ENCODE measurements around the gene NR2C1. TPM values are rescaled to one million over a fixed set of nuclear protein-coding genes. Genes with fewer than 3 reads are reported as not detected.
A peak's percentile ranks its signal among the peaks of the same experiment; 100 is the strongest.

NR2C1 gene
- total and polyA plus RNA-seq, 9 of the 15 experiments (the other 6 are each of a cell fraction or from before 2014, with no cell fraction given) = 8.5 to 42.4 (median 35.6) TPM

GRCh38 chr12:95003213-95003920 is 70.1 kb downstream of the NR2C1 start, which contains the start of gene NDUFA12 (continued):
- TF ChIP-seq CHD7 (IDR thresholded peaks at IDR 0.05; ENCODE audit: low read depth, low read length) = no peak
- no peak for TF ChIP-seq NFYB (IDR thresholded peaks at IDR 0.05; ENCODE audit: extremely low read depth, insufficient read length)
- no peak for TF ChIP-seq GTF2A2 (tag; IDR thresholded peaks at IDR 0.05)
- 0 out of 2 replicates have a peak, but pooled peaks have one; percentile 30 for TF ChIP-seq KLF1 (tag; IDR thresholded peaks at IDR 0.05)
- TF ChIP-seq YY1 (IDR thresholded peaks at IDR 0.05; ENCODE audit: borderline replicate concordance in 1 of 3, control insufficient read depth in 1 of 3, extremely low read depth in 1 of 3, insufficient read depth in 3 of 3, insufficient read length in 1 of 3, insufficient replicate concordance in 2 of 3, low read depth in 1 of 3, low read length in 2 of 3) = peak; percentile 58 to 96 (median 90)
- TF ChIP-seq ETV1 (tag; conservative IDR thresholded peaks at IDR 0.05; ENCODE audit: low read depth) = peak; percentile 78
- no peak for TF ChIP-seq ZBTB5 (IDR thresholded peaks at IDR 0.05)
- TF ChIP-seq CBX1 (IDR thresholded peaks at IDR 0.05; ENCODE audit: low read depth) = peak; percentile 76
- TF ChIP-seq ZNF395 (CRISPR knock-in tag; IDR thresholded peaks at IDR 0.05) = peak; percentile 48; the same call in 1 of the 2 replicates
- TF ChIP-seq ELF4 (CRISPR knock-in tag; IDR thresholded peaks at IDR 0.05) = no peak
- TF ChIP-seq ZFPM2 (CRISPR knock-in tag; IDR thresholded peaks at IDR 0.05) = no peak

Data from K562 (cell line).